PC-9 (cell line): ENCODE results near the gene SLC9A9. TPM values are rescaled to one million over a fixed set of nuclear protein-coding genes. Genes with fewer than 3 reads are reported as not detected.

Experiments
- BruUV-seq: library from RNA; stranded (reverse); fragments of 400-500 nt; replicated peaks from 2 replicates; lab custom pipeline; 2021; lab: Mats Ljungman, UMichigan
- CTCF ChIA-PET: fragments of 300-600 bp; sonication (Branson Sonifier 250); formaldehyde crosslinking; loops from one replicate; lab custom pipeline; 2022; ENCODE audit warnings: antibody characterized with exemption; lab: Charles Lee
- POLR2A ChIA-PET: fragments of 300-600 bp; sonication (Branson Sonifier 250); formaldehyde crosslinking; loops from one replicate; lab custom pipeline; 2022; ENCODE audit warnings: antibody characterized with exemption; ENCODE audit not compliant: unreplicated experiment; lab: Charles Lee
- DNase-seq, 2 experiments: peaks; one replicate each; pipeline versions ENCODE4 v3.0.0 to v3.0.0-alpha.2; 2015 to 2022; ENCODE audit warnings: mixed read lengths in 1 of 2
- H2AFZ ChIP-seq: fragments of 200-600 bp; sonication (generic); 2 replicates; pipeline ENCODE4 v1.8.1; 2017; ENCODE audit warnings: antibody characterized with exemption
- H3F3A ChIP-seq: fragments of 200-600 bp; sonication (generic); 2 replicates; pipeline ENCODE4 v1.8.1; 2017; ENCODE audit warnings: antibody characterized with exemption, mild to moderate bottlenecking, low read depth; ENCODE audit not compliant: insufficient read depth
- H3K27ac ChIP-seq: fragments of 200-600 bp; sonication (generic); 2 replicates; pipeline ENCODE4 v1.6.1; 2016; ENCODE audit warnings: mixed run types
- H3K27me3 ChIP-seq: fragments of 200-600 bp; sonication (generic); 2 replicates; pipeline ENCODE4 v1.6.1; 2016; ENCODE audit warnings: low read depth, mixed run types; ENCODE audit not compliant: insufficient read depth
- H3K36me3 ChIP-seq: fragments of 200-600 bp; sonication (generic); 2 replicates; pipeline ENCODE4 v1.6.1; 2016; ENCODE audit warnings: low read depth, mixed run types
- H3K4me1 ChIP-seq: fragments of 200-600 bp; sonication (generic); replicated peaks from 2 replicates; pipeline ENCODE4 v1.6.1; 2016; ENCODE audit warnings: mixed run types; ENCODE audit not compliant: insufficient read depth
- H3K4me2 ChIP-seq: fragments of 200-600 bp; sonication (generic); 2 replicates; pipeline ENCODE4 v1.6.1; 2017; ENCODE audit warnings: mixed run types
- H3K4me3 ChIP-seq: fragments of 200-600 bp; sonication (generic); 2 replicates; pipeline ENCODE4 v1.6.1; 2016; ENCODE audit warnings: mixed run types
- H3K79me2 ChIP-seq: fragments of 200-600 bp; sonication (generic); 2 replicates; pipeline ENCODE4 v1.6.1; 2017; ENCODE audit warnings: low read depth, mixed run types
- H3K9me2 ChIP-seq: fragments of 200-600 bp; sonication (generic); 2 replicates; pipeline ENCODE4 v1.8.1; 2017; ENCODE audit warnings: mild to moderate bottlenecking; ENCODE audit not compliant: insufficient read depth
- H3K9me3 ChIP-seq: fragments of 200-600 bp; sonication (generic); 2 replicates; pipeline ENCODE4 v1.8.1; 2016; ENCODE audit warnings: low read depth; ENCODE audit not compliant: insufficient read depth
- H4K20me1 ChIP-seq: fragments of 200-600 bp; sonication (generic); 2 replicates; pipeline ENCODE4 v1.8.1; 2017; ENCODE audit not compliant: insufficient read depth
- CTCF ChIP-seq: fragments of 200-600 bp; sonication (generic); conservative IDR thresholded peaks from 2 replicates; pipeline ENCODE4 v1.6.1; 2017; ENCODE audit warnings: mixed run types, antibody characterized with exemption, mild to moderate bottlenecking, moderate library complexity
- EZH2 ChIP-seq: fragments of 200-600 bp; sonication (generic); IDR thresholded peaks from 2 replicates; pipeline ENCODE4 v1.8.0; 2017; ENCODE audit warnings: antibody characterized with exemption, low read depth
- intact Hi-C: fragments of 100-400 bp; cut with micrococcal nuclease; formaldehyde crosslinking; loops from one replicate; pipeline ENCODE4 v1.10.0; 2022; ENCODE audit not compliant: unreplicated experiment
- total RNA-seq: library from RNA; stranded (reverse); gene quantifications from 2 replicates; pipeline ENCODE4 v1.2.3, GENCODE V29; 2021

The SLC9A9 gene
- total RNA-seq, 1 experiment from 2014 or later = 1.7 TPM

- TF ChIP-seq CTCF (no peak), EZH2 (no peak)
- Histone ChIP-seq H3K27me3 (no peaks in the 10 kb centered on the region), H3F3A (no peaks in the 10 kb centered on the region), H3K9me3 (no peaks in the 10 kb centered on the region), H3K79me2 (no peaks in the 10 kb centered on the region), H3K4me3 (no peak overlapping the region), H3K4me2 (no peak overlapping the region), H3K9me2 (no peaks in the 10 kb centered on the region), H3K4me1 (no peaks in the 10 kb centered on the region), H3K27ac (no peak overlapping the region), H2AFZ (no peak overlapping the region), H3K36me3 (no peaks in the 10 kb centered on the region), H4K20me1 (no peaks in the 10 kb centered on the region)
- POLR2A ChIA-PET = interaction anchor here (0.5 kb wide), 1 partner anchor 521 kb away, joined by 6 read pairs; no protein-coding TSS in a partner anchor
- intact Hi-C loops = no loop called here
- CTCF ChIA-PET = no interaction called here
- BruUV-seq = no TSS peak
- no peak for DNase-seq
Measured at GRCh38 chr3:143793971-143794370, 54.3 kb downstream of the SLC9A9 start.

GRCh38 chr3:143791386-143791785 is 56.9 kb downstream of the SLC9A9 start:
- DNase-seq = no peak
- no peak overlapping the region for H3K4me2 ChIP-seq
- ChIA-PET POLR2A (no interaction called here), CTCF (no interaction called here)
- H3K4me1 ChIP-seq = no peaks in the 10 kb centered on the region
- no peaks in the 10 kb centered on the region for H3K9me3 ChIP-seq
- TF ChIP-seq EZH2 = no peak
- no peak for TF ChIP-seq CTCF
- no peak overlapping the region for H3K4me3 ChIP-seq
- intact Hi-C loops = no loop called here
- no TSS peak for BruUV-seq
- no peaks in the 10 kb centered on the region for H3K9me2 ChIP-seq
- H3F3A ChIP-seq = no peaks in the 10 kb centered on the region
- H3K36me3 ChIP-seq = no peaks in the 10 kb centered on the region
- H4K20me1 ChIP-seq = no peaks in the 10 kb centered on the region
- H3K27ac ChIP-seq = no peak overlapping the region
- H3K27me3 ChIP-seq = no peaks in the 10 kb centered on the region
- H3K79me2 ChIP-seq = no peaks in the 10 kb centered on the region
- no peak overlapping the region for H2AFZ ChIP-seq

GRCh38 chr3:143786219-143787191 is 61.8 kb downstream of the SLC9A9 start:
- intact Hi-C loops = no loop called here
- Histone ChIP-seq H3K27ac (no peak overlapping the region), H3K9me2 (no peaks in the 10 kb centered on the region), H3F3A (no peaks in the 10 kb centered on the region), H4K20me1 (no peaks in the 10 kb centered on the region), H2AFZ (0 out of 2 replicates have a peak overlapping the region, but pooled peaks have one; percentile 48), H3K4me2 (no peak overlapping the region), H3K4me1 (no peaks in the 10 kb centered on the region), H3K36me3 (no peaks in the 10 kb centered on the region), H3K79me2 (no peaks in the 10 kb centered on the region), H3K27me3 (no peaks in the 10 kb centered on the region), H3K9me3 (no peaks in the 10 kb centered on the region), H3K4me3 (no peak overlapping the region)
- DNase-seq = no peak
- ChIA-PET POLR2A (no interaction called here), CTCF (no interaction called here)
- TF ChIP-seq EZH2 (no peak), CTCF (no peak)
- BruUV-seq = no TSS peak
